Fibroblast of villous mesenchyme (primary cell): ENCODE data around the gene RAPGEF5. TPM values are rescaled to one million over a fixed set of nuclear protein-coding genes. Genes with fewer than 3 reads are reported as not detected.

Source experiments
- DNase-seq: peaks from one replicate; pipeline ENCODE4 v3.0.0-alpha.2; 2010; ENCODE audit warnings: low read depth
- H3K4me3 ChIP-seq: 2 replicates; pipeline ENCODE4 v1.5.1; 2011; ENCODE audit warnings: low read depth, mild to moderate bottlenecking, low read length
- CTCF ChIP-seq: IDR thresholded peaks from 2 replicates; pipeline ENCODE4 v1.5.1; 2012; ENCODE audit warnings: low read depth, mild to moderate bottlenecking, low read length; ENCODE audit not compliant: insufficient read depth
- total RNA-seq: library from RNA; depleted of rRNA; stranded (reverse); fragments of >200 nt; gene quantifications from 2 replicates; pipeline ENCODE4 v1.2.3, GENCODE V29; 2012

The RAPGEF5 gene
- total RNA-seq, 1 donor = 0.86 TPM

DNA sequence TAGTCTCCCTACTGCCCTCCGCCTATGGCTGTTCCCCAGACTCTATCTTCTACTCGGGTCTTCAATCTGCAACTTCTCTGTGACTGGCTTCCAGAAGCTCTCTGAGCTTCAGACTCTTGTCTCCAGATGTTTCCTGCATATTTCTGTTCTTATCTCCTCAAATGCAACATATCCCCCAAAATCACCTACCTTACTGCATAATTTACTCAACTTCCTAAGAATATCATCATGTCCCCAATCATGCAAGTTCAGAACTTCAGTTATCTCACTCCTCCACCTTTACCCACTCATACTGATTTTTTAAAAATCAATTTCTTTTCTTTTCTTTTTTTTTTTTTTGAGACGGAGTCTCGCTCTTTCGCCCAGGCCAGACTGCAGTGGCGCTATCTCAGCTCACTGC is 68.8 kb downstream of the RAPGEF5 start:
- DNase-seq = no peak
- H3K4me3 ChIP-seq = no peak overlapping the region
- TF ChIP-seq CTCF = no peak

DNA sequence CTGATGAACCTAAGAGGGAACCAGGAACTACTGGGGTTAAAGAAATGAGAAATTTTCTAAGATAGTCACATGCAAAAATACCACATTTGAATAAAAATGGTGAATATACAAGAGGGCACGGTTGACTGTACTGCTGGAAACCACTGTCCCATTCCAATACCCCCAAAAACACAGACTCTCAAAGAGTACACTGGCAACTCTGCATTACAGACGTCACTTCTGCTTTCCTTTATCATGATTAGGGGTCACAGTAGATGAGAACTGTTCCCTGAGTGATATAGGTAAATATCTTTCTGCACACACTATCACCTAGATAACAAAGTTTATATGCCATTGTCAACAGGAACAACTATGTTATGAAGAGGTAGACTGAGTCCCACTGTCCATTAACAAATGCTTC is 69.5 kb downstream of the RAPGEF5 start:
- no peak for TF ChIP-seq CTCF
- DNase-seq = no peak
- no peak overlapping the region for H3K4me3 ChIP-seq

DNA sequence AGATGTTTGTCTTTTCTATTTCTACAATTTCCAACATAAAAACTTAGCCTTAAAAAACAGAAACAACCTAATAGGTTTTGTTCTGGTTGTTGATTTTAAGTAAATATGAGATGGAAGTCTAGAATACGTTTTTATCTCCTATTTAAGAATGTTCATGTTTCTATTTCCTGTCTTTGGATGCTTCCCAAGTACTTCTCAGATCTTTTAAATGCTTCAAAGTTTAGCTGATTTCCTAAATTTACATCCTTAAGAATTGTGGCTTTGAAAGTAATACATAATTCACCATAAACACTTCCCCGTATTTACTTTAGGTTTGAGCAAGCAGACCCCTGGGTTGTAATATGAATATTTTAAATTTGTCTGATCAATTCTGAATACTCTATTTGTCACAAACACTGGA is 70.5 kb downstream of the RAPGEF5 start:
- no peak for DNase-seq
- TF ChIP-seq CTCF = no peak
- H3K4me3 ChIP-seq = no peak overlapping the region

DNA sequence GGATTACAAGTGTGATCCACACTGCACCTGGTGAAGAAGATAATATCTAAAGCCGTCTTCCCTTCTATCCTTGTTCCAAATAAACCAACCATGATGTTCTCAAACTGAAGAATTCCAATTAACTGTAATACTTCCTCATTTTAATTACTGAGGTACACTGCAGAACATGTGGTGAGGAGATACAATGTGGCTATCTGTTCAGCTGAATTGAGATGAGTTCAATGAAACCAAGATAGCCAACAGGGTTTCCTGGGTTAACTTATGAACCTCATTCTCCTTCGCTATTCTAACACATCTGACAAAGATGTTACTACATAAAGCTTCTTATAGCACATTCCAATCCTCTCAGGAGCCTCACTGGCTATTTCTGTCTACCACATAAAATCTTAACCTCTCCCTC is 75.5 kb downstream of the RAPGEF5 start:
- DNase-seq = no peak
- no peak for TF ChIP-seq CTCF
- H3K4me3 ChIP-seq = no peak overlapping the region

DNA sequence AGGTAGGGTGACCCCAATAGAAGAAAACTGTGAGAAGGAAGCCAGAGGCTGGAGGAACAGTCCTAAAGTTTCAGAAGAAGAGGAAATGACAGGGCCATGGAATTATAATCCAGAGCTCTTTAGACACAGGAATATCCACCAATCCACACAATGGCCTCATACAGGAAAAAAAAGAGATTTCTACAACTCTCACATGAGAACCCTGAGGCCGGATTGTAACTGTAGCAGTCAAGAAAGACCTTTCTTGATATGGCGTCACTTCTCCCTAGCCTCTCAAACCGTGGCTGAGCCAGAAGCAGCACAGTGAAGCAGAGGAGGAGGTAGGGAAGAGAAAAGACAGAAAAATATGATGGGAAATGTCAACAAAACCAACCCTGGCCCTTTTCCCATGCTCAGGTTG is 76.9 kb downstream of the RAPGEF5 start:
- TF ChIP-seq CTCF = no peak
- no peak overlapping the region for H3K4me3 ChIP-seq
- no peak for DNase-seq

GRCh38 chr7:22278660-22279059 is 78.3 kb downstream of the RAPGEF5 start:
- no peak overlapping the region for H3K4me3 ChIP-seq
- no peak for TF ChIP-seq CTCF

GRCh38 chr7:22277375-22277774 is 79.6 kb downstream of the RAPGEF5 start:
- DNase-seq = no peak
- no peak for TF ChIP-seq CTCF
- H3K4me3 ChIP-seq = no peak overlapping the region

More at GRCh38 chr7:22278660-22279059, 78.3 kb downstream of the RAPGEF5 start:
- DNase-seq = no peak
